Skeletal muscle satellite cell (primary cell): ENCODE measurements around the gene KCNK7.

Source experiments
- H3K27me3 ChIP-seq: 2 replicates; pipeline ENCODE4 v1.7.0; 2013; ENCODE audit warnings: low read length; ENCODE audit not compliant: control insufficient read depth, insufficient read depth
- H3K36me3 ChIP-seq: 2 replicates; pipeline ENCODE4 v1.7.0; 2013; ENCODE audit warnings: mild to moderate bottlenecking, control low read depth, low read length; ENCODE audit not compliant: insufficient read depth
- H3K4me1 ChIP-seq: 2 replicates; pipeline ENCODE4 v1.7.0; 2013; ENCODE audit warnings: low read length; ENCODE audit not compliant: control insufficient read depth, insufficient read depth
- H3K4me2 ChIP-seq: 2 replicates; pipeline ENCODE4 v1.7.0; 2013; ENCODE audit warnings: mild to moderate bottlenecking, low read length
- H3K4me3 ChIP-seq: 2 replicates; pipeline ENCODE4 v1.7.0; 2013; ENCODE audit warnings: low read length
- H3K9ac ChIP-seq: 2 replicates; pipeline ENCODE4 v1.7.0; 2013; ENCODE audit warnings: mild to moderate bottlenecking, low read depth, low read length, moderate library complexity
- H3K9me3 ChIP-seq: replicated peaks from 2 replicates; pipeline ENCODE4 v1.7.0; 2013; ENCODE audit warnings: mild to moderate bottlenecking, control low read depth, low read length

The KCNK7 gene

DNA sequence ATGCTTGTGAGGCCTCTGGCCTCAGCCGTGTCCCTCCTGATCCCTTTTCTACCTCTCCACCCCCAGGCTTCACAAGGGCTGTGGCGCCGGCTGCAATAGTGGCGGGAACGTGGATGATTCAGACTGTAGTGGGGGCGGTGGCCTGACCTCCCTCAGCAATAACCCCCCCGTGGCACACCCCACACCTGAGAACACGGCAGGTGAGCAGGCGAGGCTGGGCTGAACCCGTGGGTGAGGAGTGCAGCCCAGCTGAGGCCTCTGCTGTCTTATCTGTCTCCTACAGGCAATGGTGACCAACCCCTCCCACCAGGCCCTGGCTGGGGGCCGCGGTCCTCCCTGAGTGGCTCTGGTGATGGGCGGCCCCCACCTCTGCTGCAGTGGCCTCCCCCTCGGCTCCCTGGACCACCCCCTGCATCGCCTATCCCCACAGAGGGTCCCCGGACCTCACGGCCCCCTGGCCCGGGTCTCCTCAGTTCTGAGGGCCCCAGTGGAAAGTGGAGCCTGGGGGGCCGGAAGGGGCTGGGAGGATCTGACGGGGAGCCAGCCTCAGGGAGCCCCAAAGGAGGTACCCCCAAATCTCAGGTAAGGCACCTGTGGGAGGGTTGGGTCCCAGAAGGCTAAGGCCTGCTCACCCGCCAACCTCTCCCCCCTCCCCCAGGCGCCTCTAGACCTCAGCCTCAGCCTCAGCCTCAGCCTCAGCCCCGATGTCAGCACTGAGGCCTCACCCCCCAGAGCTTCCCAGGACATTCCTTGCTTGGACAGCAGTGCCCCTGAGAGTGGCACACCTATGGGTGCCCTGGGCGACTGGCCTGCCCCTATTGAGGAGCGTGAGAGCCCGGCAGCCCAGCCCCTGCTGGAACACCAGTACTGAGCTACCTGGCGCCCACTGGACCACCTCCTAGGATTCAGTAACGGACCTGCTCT, 40.8 kb upstream of the KCNK7 start:
- Histone ChIP-seq H3K9ac (no peak overlapping the region), H3K4me3 (no peak overlapping the region), H3K4me1 (peaks cover 19% of the 10 kb centered on the region), H3K4me2 (no peak overlapping the region), H3K27me3 (no peaks in the 10 kb centered on the region), H3K36me3 (peaks cover 51% of the 10 kb centered on the region), H3K9me3 (no peaks in the 10 kb centered on the region)

DNA sequence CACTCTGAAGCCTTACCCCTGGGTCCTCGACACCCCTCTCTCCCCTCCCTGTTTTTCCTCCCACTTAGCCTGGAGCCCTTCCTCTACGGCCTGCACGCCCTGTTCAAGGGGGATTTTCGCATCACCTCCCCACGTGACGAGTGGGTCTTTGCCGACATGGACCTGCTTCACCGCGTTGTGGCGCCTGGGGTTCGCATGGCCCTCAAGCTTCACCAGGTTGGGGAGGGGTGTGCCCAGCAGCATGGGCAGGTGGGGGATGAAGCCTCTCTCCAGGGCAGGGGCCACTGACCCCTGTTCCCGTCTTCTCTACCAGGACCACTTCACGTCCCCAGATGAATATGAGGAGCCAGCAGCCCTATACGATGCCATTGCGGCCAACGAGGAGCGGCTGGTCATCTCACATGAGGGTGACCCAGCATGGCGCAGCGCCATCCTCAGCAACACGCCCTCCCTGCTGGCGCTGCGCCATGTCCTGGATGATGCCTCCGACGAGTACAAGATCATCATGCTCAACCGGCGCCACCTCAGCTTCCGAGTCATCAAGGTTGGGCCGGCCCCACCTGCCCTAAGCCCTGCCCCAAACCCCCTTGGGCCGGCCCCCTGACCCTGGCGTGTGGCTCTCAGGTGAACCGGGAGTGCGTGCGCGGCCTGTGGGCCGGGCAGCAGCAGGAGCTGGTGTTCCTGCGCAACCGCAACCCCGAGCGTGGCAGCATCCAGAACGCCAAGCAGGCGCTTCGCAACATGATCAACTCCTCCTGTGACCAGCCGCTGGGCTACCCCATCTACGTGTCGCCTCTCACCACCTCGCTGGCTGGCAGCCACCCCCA, 39.5 kb upstream of the KCNK7 start:
- no peaks in the 10 kb centered on the region for H3K27me3 ChIP-seq
- H3K4me2 ChIP-seq, result no peak overlapping the region
- peaks cover 55% of the 10 kb centered on the region for H3K36me3 ChIP-seq
- peaks cover 19% of the 10 kb centered on the region for H3K4me1 ChIP-seq
- H3K9ac ChIP-seq, result no peak overlapping the region
- no peak overlapping the region for H3K4me3 ChIP-seq
- no peaks in the 10 kb centered on the region for H3K9me3 ChIP-seq

DNA sequence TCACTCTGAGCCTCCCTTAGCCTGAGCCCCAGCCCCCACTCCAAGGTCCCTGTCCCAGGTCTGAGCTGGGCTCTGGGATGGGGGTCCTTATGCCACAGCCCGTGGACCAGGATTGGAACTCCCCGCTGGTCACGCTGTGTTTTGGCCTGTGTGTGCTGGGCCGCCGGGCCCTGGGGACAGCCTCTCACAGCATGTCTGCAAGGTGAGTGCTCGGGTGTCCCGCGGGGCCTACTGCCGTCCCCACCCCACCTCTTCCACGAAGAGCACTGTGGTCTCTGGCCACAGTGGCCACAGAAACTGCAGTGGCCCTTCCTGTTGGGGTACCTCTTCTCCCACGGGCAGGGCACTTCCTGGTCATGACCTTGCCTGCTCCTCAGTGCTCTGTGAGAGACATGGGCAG, 38.8 kb upstream of the KCNK7 start:
- H3K4me3 ChIP-seq, result no peak overlapping the region

DNA sequence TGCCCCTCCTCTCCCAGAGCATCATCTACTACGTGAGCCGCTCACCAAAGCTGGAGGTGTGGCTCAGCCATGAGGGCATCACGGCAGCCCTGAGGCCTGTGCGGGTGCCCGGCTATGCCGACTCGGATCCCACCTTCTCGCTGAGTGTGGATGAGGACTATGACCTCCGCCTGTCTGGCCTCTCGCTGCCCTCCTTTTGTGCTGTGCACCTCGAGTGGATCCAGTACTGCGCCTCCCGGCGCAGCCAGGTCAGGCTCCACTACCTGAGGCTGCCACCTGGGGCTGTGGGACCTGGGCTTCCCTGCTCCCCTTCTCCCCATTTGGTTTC, 38.5 kb upstream of the KCNK7 start:
- no peak overlapping the region for H3K4me3 ChIP-seq
- H3K36me3 ChIP-seq, result peaks cover 65% of the 10 kb centered on the region
- H3K9ac ChIP-seq, result no peak overlapping the region
- H3K4me1 ChIP-seq, result peaks cover 14% of the 10 kb centered on the region
- H3K9me3 ChIP-seq, result no peaks in the 10 kb centered on the region
- H3K27me3 ChIP-seq, result no peaks in the 10 kb centered on the region
- no peak overlapping the region for H3K4me2 ChIP-seq

More for the DNA sequence above, 38.8 kb upstream of the KCNK7 start:
- Histone ChIP-seq H3K27me3 (no peaks in the 10 kb centered on the region), H3K4me2 (no peak overlapping the region), H3K9me3 (no peaks in the 10 kb centered on the region), H3K9ac (no peak overlapping the region), H3K36me3 (peaks cover 62% of the 10 kb centered on the region), H3K4me1 (peaks cover 14% of the 10 kb centered on the region)

DNA sequence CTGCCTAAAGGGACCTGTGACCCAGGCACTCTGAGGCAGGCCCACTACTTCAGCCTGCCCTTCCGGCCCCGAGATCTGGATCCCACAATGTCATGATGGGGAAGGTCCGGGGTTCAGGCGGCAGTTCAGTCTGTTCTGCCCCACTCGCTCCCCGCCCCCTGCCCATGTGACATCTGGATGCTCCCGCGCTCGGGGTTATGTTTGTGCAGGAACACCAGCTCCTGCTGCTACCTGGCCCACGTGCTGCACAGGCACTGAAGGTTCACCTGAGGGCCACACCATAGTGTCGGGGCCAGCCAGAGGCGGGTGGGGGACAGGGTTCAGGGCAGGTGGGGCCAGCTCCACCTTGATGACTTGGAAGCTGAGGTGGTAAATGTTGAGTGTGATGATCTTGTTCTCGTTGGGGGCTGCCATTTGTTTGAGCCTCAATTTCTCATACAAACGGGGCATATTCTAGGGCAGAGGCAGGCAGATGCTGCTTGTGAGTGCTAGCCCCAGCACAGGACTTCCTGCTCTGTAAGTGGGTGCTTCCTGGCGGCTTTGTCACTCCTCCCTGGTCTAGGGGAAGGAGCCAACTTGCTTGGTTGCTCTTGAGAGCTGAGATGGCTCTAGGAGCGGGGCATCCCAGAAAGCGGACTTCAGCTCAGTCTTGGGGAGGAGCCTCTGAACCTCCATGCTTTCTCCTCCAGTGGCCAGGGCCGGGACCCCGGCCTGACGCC, 37.9 kb upstream of the KCNK7 start:
- Histone ChIP-seq H3K9me3 (no peaks in the 10 kb centered on the region), H3K36me3 (peaks cover 69% of the 10 kb centered on the region), H3K4me2 (no peak overlapping the region), H3K27me3 (no peaks in the 10 kb centered on the region), H3K4me1 (peaks cover 10% of the 10 kb centered on the region), H3K4me3 (no peak overlapping the region), H3K9ac (no peak overlapping the region)

DNA sequence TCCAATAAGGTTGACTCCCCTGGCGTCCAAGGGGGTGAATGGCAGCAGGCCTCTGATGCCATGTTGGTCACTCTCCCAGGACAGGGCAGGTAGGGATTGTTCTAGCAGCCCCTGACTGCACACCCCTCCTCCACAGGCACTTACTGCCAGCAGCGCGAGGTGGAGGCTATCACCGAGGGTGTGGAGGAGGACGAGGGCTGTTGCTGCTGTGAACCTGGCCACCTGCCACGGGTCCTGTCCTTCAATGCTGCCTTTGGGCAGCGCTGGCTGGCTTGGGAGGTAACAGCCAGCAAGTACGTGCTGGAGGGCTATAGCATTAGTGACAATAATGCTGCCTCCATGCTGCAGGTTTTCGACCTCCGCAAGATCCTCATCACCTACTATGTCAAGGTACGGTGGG, 34.6 kb upstream of the KCNK7 start:
- Histone ChIP-seq H3K9ac (no peak overlapping the region), H3K4me3 (no peak overlapping the region), H3K9me3 (no peaks in the 10 kb centered on the region), H3K27me3 (no peaks in the 10 kb centered on the region), H3K4me2 (no peak overlapping the region), H3K4me1 (no peaks in the 10 kb centered on the region), H3K36me3 (peaks cover 79% of the 10 kb centered on the region)

DNA sequence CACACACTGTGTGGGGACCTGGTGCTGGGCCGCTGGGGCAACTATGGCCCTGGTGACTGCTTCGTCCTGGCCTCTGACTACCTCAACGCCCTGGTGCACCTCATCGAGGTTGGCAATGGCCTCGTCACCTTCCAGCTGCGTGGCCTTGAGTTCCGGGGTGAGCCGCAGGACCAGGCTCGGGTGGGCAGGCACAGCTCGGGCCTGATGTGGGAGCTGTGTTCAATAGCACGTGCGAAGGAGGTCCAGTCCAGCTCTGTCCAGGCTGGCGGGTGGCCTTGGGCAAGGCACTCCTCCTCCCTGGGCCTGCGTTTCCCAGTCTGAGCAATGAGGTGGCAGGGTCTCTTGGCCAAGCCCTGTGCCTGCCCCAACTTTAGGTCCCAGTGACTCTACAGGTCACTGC, 34.0 kb upstream of the KCNK7 start:
- peaks cover 79% of the 10 kb centered on the region for H3K36me3 ChIP-seq
- no peaks in the 10 kb centered on the region for H3K4me1 ChIP-seq
- no peaks in the 10 kb centered on the region for H3K9me3 ChIP-seq
- no peaks in the 10 kb centered on the region for H3K27me3 ChIP-seq
- no peak overlapping the region for H3K9ac ChIP-seq
- no peak overlapping the region for H3K4me2 ChIP-seq
- H3K4me3 ChIP-seq, result no peak overlapping the region

DNA sequence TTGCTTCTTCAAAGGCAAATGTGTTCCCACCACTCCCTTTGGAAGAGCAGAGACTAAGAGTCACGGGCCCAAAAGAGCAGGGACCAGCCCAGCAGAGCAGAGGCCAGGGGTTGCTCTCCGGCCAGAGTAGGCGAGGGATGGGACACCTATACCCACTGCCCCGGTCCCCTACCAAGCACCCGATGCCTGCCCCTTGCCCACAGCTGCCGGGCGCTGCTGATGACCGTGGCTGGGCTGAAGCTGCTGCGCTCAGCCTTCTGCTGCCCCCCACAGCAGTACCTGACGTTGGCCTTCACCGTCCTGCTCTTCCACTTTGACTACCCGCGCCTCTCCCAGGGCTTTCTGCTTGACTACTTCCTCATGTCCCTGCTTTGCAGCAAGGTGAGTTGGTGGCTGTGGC, 31.6 kb upstream of the KCNK7 start:
- H3K27me3 ChIP-seq, result no peaks in the 10 kb centered on the region
- no peak overlapping the region for H3K4me2 ChIP-seq
- H3K4me1 ChIP-seq, result no peaks in the 10 kb centered on the region
- no peaks in the 10 kb centered on the region for H3K9me3 ChIP-seq
- no peak overlapping the region for H3K9ac ChIP-seq
- H3K4me3 ChIP-seq, result no peak overlapping the region
- H3K36me3 ChIP-seq, result peaks cover 84% of the 10 kb centered on the region

DNA sequence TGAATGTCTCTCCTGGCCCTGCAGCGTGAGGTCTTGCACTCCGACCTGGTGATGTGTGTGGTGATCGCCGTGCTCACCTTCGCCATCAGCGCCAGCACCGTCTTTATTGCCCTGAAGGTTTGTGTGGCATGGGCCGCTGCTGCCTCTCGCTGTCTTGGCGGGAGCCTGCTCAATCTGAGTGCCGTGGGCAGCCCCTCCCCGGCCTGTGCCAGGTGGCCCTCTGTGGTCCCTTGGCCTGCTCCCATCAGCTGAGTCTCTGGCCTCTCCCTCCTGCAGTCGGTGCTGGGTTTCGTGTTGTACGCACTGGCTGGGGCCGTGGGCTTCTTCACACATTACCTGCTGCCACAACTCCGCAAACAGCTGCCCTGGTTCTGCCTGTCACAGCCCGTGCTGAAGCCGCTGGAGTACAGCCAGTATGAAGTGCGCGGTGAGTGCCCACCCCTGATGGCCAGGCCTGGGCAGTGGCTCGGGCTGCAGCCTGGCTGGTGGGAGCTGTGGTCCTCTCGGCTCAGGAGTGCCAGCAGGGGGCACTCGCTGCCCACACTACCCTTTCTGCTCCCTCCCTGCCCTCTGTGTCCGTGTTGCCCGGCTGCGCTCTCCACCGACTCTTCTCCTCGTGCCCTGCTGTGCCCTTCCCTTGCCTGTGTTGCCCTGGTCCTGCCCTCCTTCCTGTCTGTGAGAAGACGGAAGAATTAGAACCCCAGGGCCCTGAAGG, 30.2 kb upstream of the KCNK7 start:
- Histone ChIP-seq H3K27me3 (no peaks in the 10 kb centered on the region), H3K36me3 (peaks cover 88% of the 10 kb centered on the region), H3K4me1 (no peaks in the 10 kb centered on the region), H3K9ac (no peak overlapping the region), H3K9me3 (no peaks in the 10 kb centered on the region), H3K4me3 (no peak overlapping the region), H3K4me2 (no peak overlapping the region)

DNA sequence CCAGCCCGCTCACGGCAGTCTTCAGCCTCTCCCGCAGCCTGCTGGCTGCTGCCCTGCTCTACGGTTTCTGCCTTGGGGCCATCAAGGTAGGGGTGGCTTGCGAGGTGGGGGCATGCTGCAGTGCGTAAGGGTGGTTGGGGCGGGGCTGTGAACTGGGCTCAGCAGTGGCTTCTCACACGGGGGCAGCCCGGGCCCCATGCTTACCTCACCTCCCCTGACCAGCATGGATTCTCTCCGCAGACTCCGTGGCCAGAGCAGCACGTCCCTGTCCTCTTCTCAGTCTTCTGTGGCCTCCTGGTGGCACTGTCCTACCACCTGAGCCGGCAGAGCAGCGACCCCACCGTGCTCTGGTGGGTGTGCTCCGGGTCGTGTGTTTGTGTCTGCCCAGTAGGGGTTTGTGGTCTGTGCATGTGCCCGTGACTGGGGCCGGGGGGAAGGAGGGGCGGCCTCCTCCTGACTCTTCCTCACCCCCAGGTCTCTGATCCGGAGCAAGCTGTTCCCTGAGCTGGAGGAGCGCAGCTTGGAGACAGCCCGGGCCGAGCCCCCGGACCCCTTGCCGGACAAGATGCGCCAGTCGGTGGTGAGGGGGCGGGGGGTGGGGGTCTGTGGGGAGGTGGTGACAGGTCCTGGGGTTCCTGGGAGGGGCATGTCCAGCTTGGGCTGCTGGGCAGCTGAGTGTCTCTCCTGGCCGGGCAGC, 29.5 kb upstream of the KCNK7 start:
- Histone ChIP-seq H3K9me3 (no peaks in the 10 kb centered on the region), H3K9ac (no peak overlapping the region), H3K4me1 (no peaks in the 10 kb centered on the region), H3K4me2 (no peak overlapping the region), H3K4me3 (no peak overlapping the region), H3K36me3 (peaks cover 88% of the 10 kb centered on the region), H3K27me3 (no peaks in the 10 kb centered on the region)
